Umbilical cord (tissue), 2 donors: Measurements from ENCODE around the gene FERMT3. TPM values are rescaled to one million over a fixed set of nuclear protein-coding genes. Genes with fewer than 3 reads are reported as not detected.

ENCODE experiments used
- DNase-seq: peaks from one replicate; pipeline ENCODE4 v3.0.0-alpha.2; 2015; ENCODE audit warnings: low spot score
- total RNA-seq: library from RNA; depleted of rRNA; stranded (reverse); fragments of >200 nt; gene quantifications from one replicate; pipeline ENCODE4 v1.2.3, GENCODE V29; 2014; ENCODE audit warnings: low replicate concordance; ENCODE audit not compliant: insufficient read depth

FERMT3 gene
- total RNA-seq, 1 donor from 2014 or later: 14.2 TPM

DNA sequence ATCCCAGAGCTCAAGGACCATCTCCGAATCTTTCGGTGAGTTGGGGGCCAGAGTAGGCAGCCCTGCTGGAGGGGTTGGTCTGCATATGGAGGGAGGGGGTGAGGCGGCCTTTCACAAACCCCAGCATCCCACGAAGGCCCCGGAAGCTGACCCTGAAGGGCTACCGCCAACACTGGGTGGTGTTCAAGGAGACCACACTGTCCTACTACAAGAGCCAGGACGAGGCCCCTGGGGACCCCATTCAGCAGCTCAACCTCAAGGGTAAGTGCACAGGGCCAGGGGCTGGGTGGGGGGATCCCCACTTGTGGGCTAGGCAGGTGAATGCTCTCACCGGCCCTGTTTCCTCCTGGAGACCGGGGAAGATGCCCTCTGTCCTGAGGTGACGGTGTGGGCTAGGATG is 13.2 kb downstream of the FERMT3 start:
- DNase-seq: no peak

DNA sequence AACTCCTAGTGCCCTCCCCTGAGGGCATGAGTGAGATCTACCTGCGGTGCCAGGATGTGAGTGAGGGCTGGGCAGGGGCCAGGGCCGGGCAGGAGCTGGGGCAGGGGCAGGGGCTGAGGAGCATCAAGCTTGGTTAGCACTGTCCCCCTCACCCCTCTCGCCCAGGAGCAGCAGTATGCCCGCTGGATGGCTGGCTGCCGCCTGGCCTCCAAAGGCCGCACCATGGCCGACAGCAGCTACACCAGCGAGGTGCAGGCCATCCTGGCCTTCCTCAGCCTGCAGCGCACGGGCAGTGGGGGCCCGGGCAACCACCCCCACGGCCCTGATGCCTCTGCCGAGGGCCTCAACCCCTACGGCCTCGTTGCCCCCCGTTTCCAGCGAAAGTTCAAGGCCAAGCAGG is 13.8 kb downstream of the FERMT3 start:
- DNase-seq: no peak

DNA sequence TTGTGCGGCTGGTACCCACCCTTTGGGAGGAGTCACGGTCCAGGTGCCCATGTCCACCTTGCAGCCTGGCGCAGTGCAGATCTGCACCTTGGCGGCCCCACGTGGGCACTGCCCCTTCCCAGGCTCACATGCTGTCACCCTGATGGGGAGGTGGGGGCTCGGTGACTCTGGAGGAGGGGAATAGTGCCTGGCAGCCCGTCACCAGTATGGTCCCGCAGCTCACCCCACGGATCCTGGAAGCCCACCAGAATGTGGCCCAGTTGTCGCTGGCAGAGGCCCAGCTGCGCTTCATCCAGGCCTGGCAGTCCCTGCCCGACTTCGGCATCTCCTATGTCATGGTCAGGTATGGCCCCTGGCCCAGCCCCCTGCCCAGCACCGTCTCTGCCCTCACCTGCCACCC is 14.3 kb downstream of the FERMT3 start:
- DNase-seq: no peak

- DNase-seq: no peak
Observed at GRCh38 chr11:64222651-64223000, 16.1 kb downstream of the FERMT3 start.

DNA sequence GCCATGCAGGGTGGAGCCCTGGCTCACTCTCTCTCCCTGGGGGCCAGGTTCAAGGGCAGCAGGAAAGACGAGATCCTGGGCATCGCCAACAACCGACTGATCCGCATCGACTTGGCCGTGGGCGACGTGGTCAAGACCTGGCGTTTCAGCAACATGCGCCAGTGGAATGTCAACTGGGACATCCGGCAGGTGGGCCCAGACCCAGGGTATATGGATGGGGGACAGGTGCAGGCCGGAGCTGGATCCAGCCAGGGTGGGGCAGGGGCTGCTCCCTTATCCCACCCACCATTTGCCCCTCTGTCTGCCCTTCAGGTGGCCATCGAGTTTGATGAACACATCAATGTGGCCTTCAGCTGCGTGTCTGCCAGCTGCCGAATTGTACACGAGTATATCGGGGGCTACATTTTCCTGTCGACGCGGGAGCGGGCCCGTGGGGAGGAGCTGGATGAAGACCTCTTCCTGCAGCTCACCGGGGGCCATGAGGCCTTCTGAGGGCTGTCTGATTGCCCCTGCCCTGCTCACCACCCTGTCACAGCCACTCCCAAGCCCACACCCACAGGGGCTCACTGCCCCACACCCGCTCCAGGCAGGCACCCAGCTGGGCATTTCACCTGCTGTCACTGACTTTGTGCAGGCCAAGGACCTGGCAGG is 16.6 kb downstream of the FERMT3 start:
- no peak for DNase-seq

DNA sequence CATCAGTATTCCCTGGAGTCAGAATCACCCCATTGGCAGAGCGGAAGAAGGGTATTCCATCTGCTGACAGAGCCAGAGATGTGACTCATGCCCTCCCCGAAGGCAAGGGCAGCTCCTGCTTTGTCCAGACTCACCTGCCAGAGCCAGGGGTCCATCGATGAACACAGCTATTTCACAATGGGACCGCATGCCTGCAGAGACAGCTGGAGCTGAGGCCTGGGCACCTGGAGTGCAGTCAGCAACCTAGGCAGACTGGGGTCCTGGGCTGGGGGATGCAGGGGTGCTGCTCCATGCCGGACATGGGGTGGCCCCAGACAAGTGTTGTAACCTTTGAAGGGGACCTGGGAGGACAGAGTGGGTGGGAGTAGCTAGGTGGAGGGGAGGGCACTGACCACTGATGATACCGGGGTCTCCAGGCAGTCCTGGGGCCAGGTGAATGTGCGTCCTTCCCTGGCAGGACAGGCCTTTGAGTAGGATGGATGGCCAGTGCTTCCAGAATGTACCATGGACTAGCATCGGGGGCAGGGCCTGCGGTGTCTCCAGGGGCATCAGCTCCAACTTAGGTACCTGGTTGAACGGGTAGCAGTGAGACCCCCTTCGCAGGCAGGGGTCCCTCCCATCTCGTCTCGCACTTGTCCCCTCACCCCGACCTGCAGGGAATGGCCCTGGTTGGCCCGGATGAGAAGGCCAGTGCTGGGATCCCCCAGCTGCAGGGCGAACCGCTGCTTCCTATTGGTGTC is 17.8 kb downstream of the FERMT3 start:
- no peak for DNase-seq

GRCh38 chr11:64224891-64225607 is 18.5 kb downstream of the FERMT3 start:
- no peak for DNase-seq

GRCh38 chr11:64225608-64226506 is 19.3 kb downstream of the FERMT3 start, which contains the start of the genes NUDT22 and TRPT1:
Gene NUDT22 (plus strand): TSS chr11:64226274. CDS start chr11:64226653, 379 bp downstream.
Gene TRPT1 (minus strand): TSS chr11:64226186. CDS start chr11:64225860, 326 bp downstream.
- DNase-seq: peak; percentile 90

GRCh38 chr11:64226507-64227051 is 20.1 kb downstream of the FERMT3 start:
- DNase-seq: no peak

- DNase-seq: no peak
Observed at GRCh38 chr11:64227405-64227956, 21.0 kb downstream of the FERMT3 start.

DNA sequence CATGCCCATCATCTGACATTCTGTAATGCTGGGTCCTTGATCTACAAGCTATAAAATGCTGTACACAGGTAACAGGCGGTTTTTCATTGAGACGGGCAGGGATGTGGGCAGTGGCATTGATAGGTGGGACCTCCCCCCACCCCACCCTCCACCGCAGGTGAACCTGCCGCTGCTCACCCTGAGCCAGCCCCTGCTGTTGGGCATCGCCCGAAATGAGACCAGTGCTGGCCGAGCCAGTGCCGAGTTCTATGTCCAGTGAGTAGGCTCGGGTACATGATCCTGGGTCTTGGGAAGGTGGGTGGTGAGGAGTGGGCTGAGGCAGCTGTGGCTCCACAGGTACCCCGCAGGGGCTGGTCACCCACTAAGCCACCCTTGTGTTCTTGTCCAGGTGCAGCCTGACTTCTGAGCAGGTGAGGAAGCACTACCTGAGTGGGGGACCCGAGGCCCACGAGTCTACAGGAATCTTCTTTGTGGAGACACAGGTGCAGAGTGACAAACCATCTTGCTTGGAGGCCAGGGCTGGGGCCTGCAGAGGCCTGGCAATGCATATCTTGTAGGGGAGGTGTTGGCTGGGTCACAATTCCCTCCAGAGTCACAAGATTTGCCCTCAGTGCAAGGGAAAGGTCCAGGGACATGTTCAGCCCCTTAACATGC is 22.7 kb downstream of the FERMT3 start:
- DNase-seq: no peak

GRCh38 chr11:64229744-64230170 is 23.2 kb downstream of the FERMT3 start:
- DNase-seq: no peak

DNA sequence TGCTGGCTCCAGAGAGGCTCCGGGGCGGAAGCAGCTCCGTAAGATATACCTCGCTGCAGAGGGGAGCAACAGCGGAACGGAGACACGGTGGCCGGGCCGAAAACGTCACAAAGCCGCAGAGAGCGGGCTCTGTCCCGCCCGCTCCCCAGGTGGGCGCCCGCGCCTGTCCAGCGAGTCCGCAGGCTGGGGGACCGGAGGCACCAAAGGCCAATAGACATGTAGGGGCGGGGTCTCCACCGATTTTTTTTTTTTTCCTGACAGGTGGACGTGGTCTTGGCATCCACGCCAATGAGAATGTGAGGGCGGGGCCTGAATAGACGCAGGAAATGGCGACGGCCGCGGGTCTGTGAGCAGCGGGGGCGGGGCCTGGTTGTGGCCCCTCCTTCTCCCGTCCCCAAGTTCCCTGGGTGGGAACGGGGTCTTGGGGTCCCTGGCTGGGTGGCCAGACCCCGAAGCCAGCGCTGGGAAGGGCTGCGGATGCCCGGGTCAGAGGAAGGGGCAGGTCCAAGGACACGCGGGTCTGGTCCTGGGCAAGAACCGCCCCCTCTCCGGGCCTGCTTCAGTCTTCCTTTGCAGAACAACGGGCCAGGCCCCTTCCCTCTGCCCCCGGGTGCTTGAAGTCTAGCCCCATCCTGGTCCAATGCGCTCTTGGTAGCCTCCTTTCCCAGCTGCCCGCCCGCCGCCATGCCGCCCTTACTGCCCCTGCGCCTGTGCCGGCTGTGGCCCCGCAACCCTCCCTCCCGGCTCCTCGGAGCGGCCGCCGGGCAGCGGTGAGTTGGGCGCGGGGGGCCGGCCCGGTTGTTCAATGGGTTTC is 23.9 kb downstream of the FERMT3 start, which contains the start of gene DNAJC4:
Gene DNAJC4 (plus strand): TSS at position 378 of the 814 bp plus-strand sequence. CDS start 307 bp downstream, at position 685.
- DNase-seq: peak; percentile 97

DNA sequence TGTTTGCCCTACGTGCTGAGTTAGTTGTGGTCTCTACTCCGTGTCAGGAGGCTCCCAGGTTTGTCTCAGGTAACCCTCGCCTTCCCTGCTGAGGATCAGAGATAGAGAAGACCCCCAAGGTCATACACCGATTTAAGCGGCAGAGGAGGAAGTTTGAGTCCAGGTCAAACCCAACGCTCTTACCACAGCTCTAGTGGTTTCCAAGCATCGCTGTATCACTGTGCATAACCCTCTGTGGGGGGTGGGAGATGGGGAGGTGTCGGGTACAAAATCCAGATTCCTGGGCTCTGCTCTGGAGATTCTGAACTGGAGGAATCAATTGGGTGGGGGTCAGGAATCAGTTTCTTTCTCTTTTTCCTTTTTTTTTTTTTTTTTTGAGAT is 24.5 kb downstream of the FERMT3 start:
- no peak for DNase-seq

DNA sequence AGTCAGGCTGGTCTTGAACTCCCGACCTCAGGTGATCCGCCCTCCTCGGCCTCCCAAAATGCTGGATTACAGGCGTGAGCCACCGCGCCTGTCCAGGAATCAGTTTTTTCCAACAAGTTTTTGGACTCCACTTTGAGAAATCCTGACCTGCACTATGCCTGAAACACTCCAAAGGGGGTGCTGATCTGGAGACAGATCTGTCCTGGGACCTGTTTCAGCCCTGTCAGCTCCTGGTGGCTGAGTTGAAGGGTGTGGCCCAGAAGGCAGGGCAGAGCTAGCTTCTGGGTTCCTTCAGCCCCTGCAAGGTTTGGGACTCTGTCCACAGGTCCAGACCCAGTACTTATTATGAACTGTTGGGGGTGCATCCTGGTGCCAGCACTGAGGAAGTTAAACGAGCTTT is 25.0 kb downstream of the FERMT3 start:
- no peak for DNase-seq

DNA sequence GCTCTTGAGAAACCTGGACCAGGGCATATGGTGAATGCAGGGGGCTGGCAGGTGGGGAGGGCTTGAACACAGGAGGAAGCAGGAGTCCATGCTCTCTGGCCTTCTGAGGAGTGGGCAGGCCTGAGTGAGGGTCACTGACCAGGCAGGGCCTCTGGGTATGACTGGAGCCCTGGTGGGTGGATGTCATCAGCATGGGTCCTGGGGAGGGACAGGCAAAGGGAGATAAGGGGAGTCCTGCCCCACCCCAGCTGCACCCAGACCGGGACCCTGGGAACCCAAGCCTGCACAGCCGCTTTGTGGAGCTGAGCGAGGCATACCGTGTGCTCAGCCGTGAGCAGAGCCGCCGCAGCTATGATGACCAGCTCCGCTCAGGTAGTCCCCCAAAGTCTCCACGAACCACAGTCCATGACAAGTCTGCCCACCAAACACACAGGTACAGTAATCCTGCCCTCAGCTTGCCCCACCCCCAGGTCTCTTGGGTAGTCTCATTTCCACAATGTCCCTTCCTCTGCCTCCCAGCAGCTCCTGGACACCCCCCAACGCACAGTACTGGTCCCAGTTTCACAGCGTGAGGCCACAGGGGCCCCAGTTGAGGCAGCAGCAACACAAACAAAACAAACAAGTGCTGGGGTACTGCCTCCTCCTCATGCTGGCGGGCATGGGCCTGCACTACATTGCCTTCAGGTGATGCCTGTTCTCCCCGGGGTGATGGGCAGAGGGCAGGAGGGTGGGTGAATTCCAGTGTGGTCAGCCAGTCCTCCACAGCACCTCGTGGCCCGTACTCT is 25.9 kb downstream of the FERMT3 start:
- DNase-seq: no peak

DNA sequence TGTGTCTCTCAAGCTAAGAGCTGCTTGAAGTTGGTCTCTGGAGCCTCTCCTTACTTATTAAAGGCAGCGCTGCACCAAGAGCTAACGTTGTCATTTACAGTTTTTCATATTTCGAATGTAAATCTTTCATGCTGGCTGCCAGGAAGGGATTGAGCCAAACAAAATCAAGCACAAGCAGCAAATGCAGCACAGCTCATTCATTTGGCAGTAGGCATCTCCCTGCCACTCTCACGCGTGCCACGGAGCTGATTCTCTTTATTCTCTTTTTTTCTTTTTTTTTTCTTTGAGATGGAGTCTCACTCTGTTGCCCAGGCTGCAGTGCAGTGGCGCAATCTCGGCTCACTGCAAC is 26.4 kb downstream of the FERMT3 start:
- no peak for DNase-seq

DNA sequence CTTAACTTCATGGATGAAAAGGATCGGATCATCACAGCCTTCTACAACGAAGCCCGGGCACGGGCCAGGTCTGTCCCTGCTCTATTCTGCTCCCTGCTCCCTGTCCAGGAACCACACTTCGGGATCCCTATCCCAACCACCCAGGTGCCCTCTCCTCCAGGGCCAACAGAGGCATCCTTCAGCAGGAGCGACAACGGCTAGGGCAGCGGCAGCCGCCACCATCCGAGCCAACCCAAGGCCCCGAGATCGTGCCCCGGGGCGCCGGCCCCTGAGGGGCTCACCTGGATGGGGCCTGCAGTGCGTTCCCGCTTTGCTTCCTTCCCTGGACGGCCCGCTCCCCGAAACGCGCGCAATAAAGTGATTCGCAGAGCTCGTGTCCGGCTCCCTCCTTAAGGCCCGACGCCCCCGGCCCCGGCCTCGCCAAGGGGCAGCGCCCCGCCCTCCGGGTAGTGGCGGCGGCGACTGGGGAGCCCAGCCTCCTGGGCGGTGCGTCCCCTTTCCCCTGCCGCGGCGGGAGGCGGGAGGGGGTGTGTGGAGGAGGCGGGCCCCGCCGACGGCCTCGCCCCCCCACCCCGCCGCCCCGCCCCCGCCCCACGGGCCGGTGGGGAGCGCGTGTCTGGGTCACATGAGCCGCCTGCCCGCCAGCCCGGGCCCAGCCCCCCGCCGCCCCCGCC is 27.5 kb downstream of the FERMT3 start, which contains the start of gene VEGFB:
Gene VEGFB (plus strand): TSS at position 672 of the 674 bp plus-strand sequence. CDS start 250 bp downstream, outside the sequence.
- DNase-seq: peak; percentile 75
